GM18505 (cell line): ENCODE data around the gene PHF14.
A peak's percentile ranks its signal among the peaks of the same experiment; 100 is the strongest.

ENCODE experiments used
- ATAC-seq: cut with Tn5 transposase; IDR thresholded peaks from one replicate; pipeline ENCODE4 v1.9.1; 2021; ENCODE audit not compliant: unreplicated experiment
- POLR2A ChIP-seq: IDR thresholded peaks from 4 replicates; pipeline ENCODE4 v1.6.1; 2011; ENCODE audit warnings: borderline replicate concordance; ENCODE audit not compliant: insufficient read depth, insufficient read length; ENCODE audit errors: extremely low read depth

Gene PHF14

GRCh38 chr7:11109659-11110058 is 136.0 kb downstream of the PHF14 start:
- ATAC-seq = no peak
- no peak for TF ChIP-seq POLR2A

GRCh38 chr7:11120068-11120664 is 146.5 kb downstream of the PHF14 start:
- peak; percentile 62 for ATAC-seq
- no peak for TF ChIP-seq POLR2A

GRCh38 chr7:11120675-11121220 is 147.1 kb downstream of the PHF14 start:
- peak; percentile 27 for ATAC-seq
- TF ChIP-seq POLR2A = no peak

- TF ChIP-seq POLR2A = no peak
- ATAC-seq = no peak
Measured at GRCh38 chr7:11124856-11125559, 151.3 kb downstream of the PHF14 start.

GRCh38 chr7:11127114-11127785 is 153.6 kb downstream of the PHF14 start:
- TF ChIP-seq POLR2A = no peak
- no peak for ATAC-seq

- ATAC-seq = no peak
- TF ChIP-seq POLR2A = no peak
Measured at GRCh38 chr7:11127988-11128387, 154.3 kb downstream of the PHF14 start.

GRCh38 chr7:11128498-11128897 is 154.8 kb downstream of the PHF14 start:
- no peak for TF ChIP-seq POLR2A

GRCh38 chr7:11130012-11130411 is 156.3 kb downstream of the PHF14 start:
- no peak for ATAC-seq
- no peak for TF ChIP-seq POLR2A

More at GRCh38 chr7:11128498-11128897, 154.8 kb downstream of the PHF14 start:
- no peak for ATAC-seq

GRCh38 chr7:11130601-11131000 is 156.9 kb downstream of the PHF14 start:
- TF ChIP-seq POLR2A = no peak
- ATAC-seq = no peak

- no peak for TF ChIP-seq POLR2A
- no peak for ATAC-seq
Measured at GRCh38 chr7:11133436-11133959, 159.8 kb downstream of the PHF14 start.

GRCh38 chr7:11135573-11135972 is 161.9 kb downstream of the PHF14 start:
- TF ChIP-seq POLR2A = no peak
- ATAC-seq = no peak

- TF ChIP-seq POLR2A = no peak
- ATAC-seq = no peak
Measured at GRCh38 chr7:11141541-11141940, 167.9 kb downstream of the PHF14 start.

GRCh38 chr7:11153694-11154093 is 180.0 kb downstream of the PHF14 start:
- no peak for TF ChIP-seq POLR2A

More at GRCh38 chr7:11153694-11154093, 180.0 kb downstream of the PHF14 start:
- no peak for ATAC-seq
